Ectodermal cell (in vitro differentiated cells): ENCODE measurements around the gene CFAP298.

Source experiments
- H3K27ac ChIP-seq: 2 replicates; pipeline ENCODE4 v1.7.0; 2013; ENCODE audit warnings: mild to moderate bottlenecking, low read depth, low read length; ENCODE audit not compliant: insufficient read depth, poor library complexity, severe bottlenecking
- H3K27me3 ChIP-seq: 2 replicates; pipeline ENCODE4 v1.7.0; 2013; ENCODE audit warnings: mild to moderate bottlenecking, low read length; ENCODE audit not compliant: insufficient read depth, control insufficient read depth, poor library complexity, severe bottlenecking
- H3K36me3 ChIP-seq: one replicate; pipeline ENCODE4 v1.7.0; 2013; ENCODE audit warnings: low read length; ENCODE audit not compliant: control insufficient read depth, insufficient read depth
- H3K4me1 ChIP-seq: one replicate; pipeline ENCODE4 v1.7.0; 2013; ENCODE audit warnings: low read length; ENCODE audit not compliant: control insufficient read depth, insufficient read depth
- H3K4me3 ChIP-seq: 2 replicates; pipeline ENCODE4 v1.7.0; 2013; ENCODE audit warnings: low read depth, low read length, control low read depth; ENCODE audit not compliant: insufficient read depth
- H3K9me3 ChIP-seq: 2 replicates; pipeline ENCODE4 v1.7.0; 2013; ENCODE audit warnings: mild to moderate bottlenecking, low read length, moderate library complexity; ENCODE audit not compliant: control insufficient read depth
- WGBS, 2 experiments: methylation state at CpG; one replicate each; pipeline ENCODE4 v1.1.7; 2013; ENCODE audit warnings: missing lambda C conversion rate in 2 of 2; 5-methylcytosine and 5-hydroxymethylcytosine counted together

Gene CFAP298

GRCh38 chr21:32584472-32584871 is 27.7 kb downstream of the CFAP298 start:
- Histone ChIP-seq H3K36me3 (no peaks in the 10 kb centered on the region), H3K27me3 (no peaks in the 10 kb centered on the region), H3K4me3 (no peak overlapping the region), H3K9me3 (no peaks in the 10 kb centered on the region), H3K27ac (no peak overlapping the region), H3K4me1 (no peaks in the 10 kb centered on the region)
- WGBS, 2 experiments, result 92 to 94% methylated on average over 8 of the region's 8 CpGs

GRCh38 chr21:32581732-32582131 is 30.4 kb downstream of the CFAP298 start:
- Histone ChIP-seq H3K9me3 (no peaks in the 10 kb centered on the region), H3K4me3 (no peak overlapping the region), H3K36me3 (no peaks in the 10 kb centered on the region), H3K4me1 (no peaks in the 10 kb centered on the region), H3K27ac (no peak overlapping the region), H3K27me3 (no peaks in the 10 kb centered on the region)
- WGBS, 2 experiments, result 93 to 96% methylated on average over 13 of the region's 13 CpGs

- 91 to 95% methylated on average over 13 of the region's 13 CpGs for WGBS, 2 experiments
- no peaks in the 10 kb centered on the region for H3K9me3 ChIP-seq
- no peak overlapping the region for H3K27ac ChIP-seq
Measured at GRCh38 chr21:32580949-32581348, 31.2 kb downstream of the CFAP298 start.

GRCh38 chr21:32578107-32578691 is 34.0 kb downstream of the CFAP298 start:
- WGBS, 2 experiments, result 38 to 43% methylated on average over 15 of the region's 15 CpGs
- Histone ChIP-seq H3K27ac (no peak overlapping the region), H3K27me3 (no peaks in the 10 kb centered on the region), H3K36me3 (no peaks in the 10 kb centered on the region), H3K4me1 (no peaks in the 10 kb centered on the region), H3K4me3 (no peak overlapping the region), H3K9me3 (no peaks in the 10 kb centered on the region)

More at GRCh38 chr21:32580949-32581348, 31.2 kb downstream of the CFAP298 start:
- Histone ChIP-seq H3K27me3 (no peaks in the 10 kb centered on the region), H3K4me3 (no peak overlapping the region), H3K36me3 (no peaks in the 10 kb centered on the region), H3K4me1 (no peaks in the 10 kb centered on the region)

GRCh38 chr21:32576011-32576410 is 36.2 kb downstream of the CFAP298 start:
- no peaks in the 10 kb centered on the region for H3K9me3 ChIP-seq
- WGBS, 2 experiments, result 93 to 94% methylated on average over 11 of the region's 11 CpGs
- no peak overlapping the region for H3K27ac ChIP-seq
- H3K36me3 ChIP-seq, result no peaks in the 10 kb centered on the region
- no peaks in the 10 kb centered on the region for H3K27me3 ChIP-seq
- H3K4me1 ChIP-seq, result no peaks in the 10 kb centered on the region
- H3K4me3 ChIP-seq, result no peak overlapping the region

GRCh38 chr21:32574946-32575925 is 36.9 kb downstream of the CFAP298 start:
- no peaks in the 10 kb centered on the region for H3K9me3 ChIP-seq
- H3K27ac ChIP-seq, result no peak overlapping the region
- no peaks in the 10 kb centered on the region for H3K4me1 ChIP-seq
- H3K27me3 ChIP-seq, result no peaks in the 10 kb centered on the region
- H3K36me3 ChIP-seq, result no peaks in the 10 kb centered on the region
- H3K4me3 ChIP-seq, result no peak overlapping the region
- 91 to 93% methylated on average over 26 of the region's 26 CpGs for WGBS, 2 experiments

GRCh38 chr21:32572574-32573420 is 39.4 kb downstream of the CFAP298 start:
- Histone ChIP-seq H3K4me3 (no peak overlapping the region), H3K9me3 (no peaks in the 10 kb centered on the region), H3K4me1 (no peaks in the 10 kb centered on the region), H3K27ac (no peak overlapping the region), H3K36me3 (no peaks in the 10 kb centered on the region), H3K27me3 (peaks cover 14% of the 10 kb centered on the region)
- 90 to 92% methylated on average over 25 of the region's 25 CpGs for WGBS, 2 experiments

- Histone ChIP-seq H3K27me3 (peaks cover 14% of the 10 kb centered on the region), H3K27ac (no peak overlapping the region), H3K36me3 (no peaks in the 10 kb centered on the region), H3K4me3 (no peak overlapping the region), H3K9me3 (no peaks in the 10 kb centered on the region), H3K4me1 (no peaks in the 10 kb centered on the region)
- WGBS, 2 experiments, result 93 to 96% methylated on average over 3 of the region's 3 CpGs
Measured at GRCh38 chr21:32570456-32570855, 41.7 kb downstream of the CFAP298 start.

GRCh38 chr21:32569261-32570230 is 42.6 kb downstream of the CFAP298 start:
- Histone ChIP-seq H3K4me1 (no peaks in the 10 kb centered on the region), H3K36me3 (no peaks in the 10 kb centered on the region), H3K27ac (no peak overlapping the region), H3K4me3 (peak overlapping the region; percentile 64), H3K27me3 (peaks cover 14% of the 10 kb centered on the region), H3K9me3 (no peaks in the 10 kb centered on the region)
- WGBS, 2 experiments, result 8 to 11% methylated on average over 59 to 61 of the region's 61 CpGs
